K562 (cell line): ENCODE measurements around the gene YTHDC1. TPM values are rescaled to one million over a fixed set of nuclear protein-coding genes. Genes with fewer than 3 reads are reported as not detected.

Source experiments
- HDGF ChIP-seq: fragments of 450-650 bp; IDR thresholded peaks from 2 replicates; pipeline ENCODE4 v1.6.1; 2016
- MGA ChIP-seq: fragments of 450-650 bp; IDR thresholded peaks from 2 replicates; pipeline ENCODE4 v1.6.1; 2016; ENCODE audit warnings: mild to moderate bottlenecking, moderate library complexity
- OTX1 ChIP-seq: fragments of 450-650 bp; formaldehyde crosslinking; IDR thresholded peaks from 2 replicates; pipeline ENCODE4 v1.4.0; 2022; ENCODE audit warnings: mild to moderate bottlenecking
- STAT6 ChIP-seq: sonication (generic); formaldehyde crosslinking; IDR thresholded peaks from 2 replicates; pipeline ENCODE4 v1.8.1; 2023; ENCODE audit warnings: mild to moderate bottlenecking, missing genetic modification reagents
- TCF3 ChIP-seq: sonication (generic); formaldehyde crosslinking; IDR thresholded peaks from 2 replicates; pipeline ENCODE4 v1.4.0; 2020; ENCODE audit warnings: mild to moderate bottlenecking, missing genetic modification reagents
- ZNF224 ChIP-seq: sonication (generic); formaldehyde crosslinking; IDR thresholded peaks from 2 replicates; pipeline ENCODE4 v1.8.0; 2022; ENCODE audit warnings: mild to moderate bottlenecking, missing genetic modification reagents
- ZNF511 ChIP-seq: sonication (generic); formaldehyde crosslinking; IDR thresholded peaks from 2 replicates; pipeline ENCODE4 v1.8.0; 2022; ENCODE audit warnings: mild to moderate bottlenecking, missing genetic modification reagents
- polyA plus RNA-seq, 8 experiments: library from polyadenylated mRNA; depleted of rRNA in 4 of 8; stranded (reverse) in 5 of 8; unstranded in 3 of 8; fragments of >200 nt; fragmentation: Nextera tagmentation in 2 of 8; fragmentation: Illumina TruSeq in 1 of 8; extraction: Ambion mirVana in 2 of 8; extraction: Trizol in 1 of 8; gene quantifications; 2 replicates each; pipeline versions ENCODE4 v1.2.1 to v1.2.3, GENCODE V29; 2011 to 2014; ENCODE audit warnings: inconsistent platforms in 1 of 8, missing spikeins in 1 of 8
- total RNA-seq, 7 experiments: library from RNA; depleted of rRNA in 6 of 7; stranded (reverse); fragments of >200 nt in 6 of 7; fragmentation: Illumina TruSeq in 2 of 7; extraction: Trizol in 2 of 7; gene quantifications; 2 replicates each; pipeline versions ENCODE4 v1.2.1 to v1.2.3, GENCODE V29; 2011 to 2021; ENCODE audit warnings: low replicate concordance in 1 of 7

YTHDC1 gene
- total and polyA plus RNA-seq, 9 of the 15 experiments (the other 6 are each of a cell fraction or from before 2014, with no cell fraction given): 9.8 to 65.4 (median 51.7) TPM

GRCh38 chr4:68264875-68265565, 84.9 kb downstream of the YTHDC1 start (continued):
- no peak for TF ChIP-seq MGA
- no peak for TF ChIP-seq STAT6 (CRISPR knock-in tag)
- no peak for TF ChIP-seq ZNF224 (CRISPR knock-in tag)
- no peak for TF ChIP-seq ZNF511 (CRISPR knock-in tag)
- TF ChIP-seq OTX1: no peak
- TF ChIP-seq TCF3 (CRISPR knock-in tag): no peak; the same call in 1 of the 2 replicates
- TF ChIP-seq HDGF: no peak
